Central memory CD8-positive, alpha-beta T cell (primary cell): Measurements from ENCODE around the gene MAGOH.

Experiments
- ATAC-seq: fragments of 150-1000 bp; cut with Tn5 transposase; replicated peaks from 2 replicates; pipeline ENCODE4 v1.10.0; 2022; ENCODE audit warnings: mild to moderate bottlenecking, moderate FRiP score, moderate number of reproducible peaks; ENCODE audit not compliant: poor library complexity, severe bottlenecking; ENCODE audit errors: extremely low read depth
- DNase-seq, 2 donors: peaks; one replicate each; pipeline ENCODE4 v3.0.0; 2021; ENCODE audit warnings: low spot score in 2 of 2
- H3K27ac Mint-ChIP-seq: one replicate; pipeline ENCODE4 v1.8.0; 2022; ENCODE audit warnings: low read depth, mild to moderate bottlenecking, moderate library complexity, mixed read lengths
- H3K27me3 Mint-ChIP-seq: one replicate; pipeline ENCODE4 v1.8.0; 2022; ENCODE audit warnings: mixed read lengths
- H3K36me3 Mint-ChIP-seq: one replicate; pipeline ENCODE4 v1.8.0; 2022; ENCODE audit warnings: mild to moderate bottlenecking, moderate library complexity, mixed read lengths; ENCODE audit not compliant: insufficient read depth
- H3K4me1 Mint-ChIP-seq: one replicate; pipeline ENCODE4 v1.8.0; 2022; ENCODE audit warnings: mixed read lengths
- H3K4me3 Mint-ChIP-seq: one replicate; pipeline ENCODE4 v1.8.0; 2022; ENCODE audit warnings: mild to moderate bottlenecking, moderate library complexity, mixed read lengths
- H3K9me3 Mint-ChIP-seq: one replicate; pipeline ENCODE4 v1.8.0; 2022; ENCODE audit warnings: mixed read lengths

The MAGOH gene

GRCh38 chr1:53276902-53277281, 38.6 kb upstream of the MAGOH start:
- DNase-seq: no peak
- Mint-ChIP-seq H3K36me3 (peaks cover 7% of the 10 kb centered on the region), H3K27ac (no peak overlapping the region), H3K9me3 (no peaks in the 10 kb centered on the region), H3K4me3 (no peak overlapping the region), H3K27me3 (no peaks in the 10 kb centered on the region), H3K4me1 (peaks cover 5% of the 10 kb centered on the region)
- no peak for ATAC-seq

- H3K36me3 Mint-ChIP-seq: peaks cover 7% of the 10 kb centered on the region
- H3K27me3 Mint-ChIP-seq: no peaks in the 10 kb centered on the region
- H3K4me3 Mint-ChIP-seq: no peak overlapping the region
Measured at GRCh38 chr1:53276153-53276901, 38.0 kb upstream of the MAGOH start.

GRCh38 chr1:53275566-53275965, 37.2 kb upstream of the MAGOH start:
- Mint-ChIP-seq H3K4me1 (peaks cover 5% of the 10 kb centered on the region), H3K4me3 (no peak overlapping the region), H3K36me3 (peaks cover 7% of the 10 kb centered on the region), H3K27me3 (no peaks in the 10 kb centered on the region), H3K9me3 (no peaks in the 10 kb centered on the region), H3K27ac (no peak overlapping the region)
- ATAC-seq (no peak), DNase-seq (no peak)

More at GRCh38 chr1:53276153-53276901, 38.0 kb upstream of the MAGOH start:
- ATAC-seq: no peak
- H3K27ac Mint-ChIP-seq: no peak overlapping the region
- no peaks in the 10 kb centered on the region for H3K9me3 Mint-ChIP-seq
- H3K4me1 Mint-ChIP-seq: peaks cover 5% of the 10 kb centered on the region
- DNase-seq: no peak

- H3K9me3 Mint-ChIP-seq: no peaks in the 10 kb centered on the region
- no peak overlapping the region for H3K27ac Mint-ChIP-seq
- no peaks in the 10 kb centered on the region for H3K27me3 Mint-ChIP-seq
- ATAC-seq: no peak
- H3K4me3 Mint-ChIP-seq: no peak overlapping the region
- peaks cover 5% of the 10 kb centered on the region for H3K4me1 Mint-ChIP-seq
- peaks cover 7% of the 10 kb centered on the region for H3K36me3 Mint-ChIP-seq
- DNase-seq: no peak
Measured at GRCh38 chr1:53274541-53275185, 36.3 kb upstream of the MAGOH start.

- H3K9me3 Mint-ChIP-seq: no peaks in the 10 kb centered on the region
- ATAC-seq (no peak), DNase-seq (no peak)
- H3K4me1 Mint-ChIP-seq: peaks cover 5% of the 10 kb centered on the region
- H3K4me3 Mint-ChIP-seq: no peak overlapping the region
- H3K36me3 Mint-ChIP-seq: peaks cover 7% of the 10 kb centered on the region
- no peak overlapping the region for H3K27ac Mint-ChIP-seq
- H3K27me3 Mint-ChIP-seq: no peaks in the 10 kb centered on the region
Measured at GRCh38 chr1:53274026-53274425, 35.7 kb upstream of the MAGOH start.

- Mint-ChIP-seq H3K4me3 (no peak overlapping the region), H3K9me3 (no peaks in the 10 kb centered on the region), H3K36me3 (peaks cover 7% of the 10 kb centered on the region), H3K27me3 (no peaks in the 10 kb centered on the region), H3K4me1 (peaks cover 5% of the 10 kb centered on the region), H3K27ac (no peak overlapping the region)
- ATAC-seq: no peak
- DNase-seq: no peak
Measured at GRCh38 chr1:53273526-53273925, 35.2 kb upstream of the MAGOH start.

GRCh38 chr1:53272349-53272748, 34.0 kb upstream of the MAGOH start:
- Mint-ChIP-seq H3K9me3 (no peaks in the 10 kb centered on the region), H3K36me3 (peaks cover 1% of the 10 kb centered on the region), H3K27ac (peak overlapping the region; percentile 13)

GRCh38 chr1:53271446-53272090, 33.2 kb upstream of the MAGOH start:
- Mint-ChIP-seq H3K4me1 (no peaks in the 10 kb centered on the region), H3K36me3 (peaks cover 2% of the 10 kb centered on the region), H3K4me3 (no peak overlapping the region), H3K27me3 (no peaks in the 10 kb centered on the region), H3K9me3 (no peaks in the 10 kb centered on the region), H3K27ac (peak overlapping the region; percentile 13)
- no peak for ATAC-seq
- no peak for DNase-seq

More at GRCh38 chr1:53272349-53272748, 34.0 kb upstream of the MAGOH start:
- ATAC-seq: no peak
- Mint-ChIP-seq H3K27me3 (no peaks in the 10 kb centered on the region), H3K4me1 (no peaks in the 10 kb centered on the region), H3K4me3 (no peak overlapping the region)
- no peak for DNase-seq

GRCh38 chr1:53270873-53271272, 32.6 kb upstream of the MAGOH start:
- no peak overlapping the region for H3K4me3 Mint-ChIP-seq
- no peaks in the 10 kb centered on the region for H3K27me3 Mint-ChIP-seq
- DNase-seq: no peak
- no peaks in the 10 kb centered on the region for H3K4me1 Mint-ChIP-seq
- H3K9me3 Mint-ChIP-seq: no peaks in the 10 kb centered on the region
- peaks cover 2% of the 10 kb centered on the region for H3K36me3 Mint-ChIP-seq
- no peak for ATAC-seq
- H3K27ac Mint-ChIP-seq: no peak overlapping the region

- ATAC-seq: no peak
- H3K27me3 Mint-ChIP-seq: no peaks in the 10 kb centered on the region
- no peaks in the 10 kb centered on the region for H3K4me1 Mint-ChIP-seq
- DNase-seq: no peak
- no peaks in the 10 kb centered on the region for H3K9me3 Mint-ChIP-seq
- peaks cover 2% of the 10 kb centered on the region for H3K36me3 Mint-ChIP-seq
- no peak overlapping the region for H3K27ac Mint-ChIP-seq
- no peak overlapping the region for H3K4me3 Mint-ChIP-seq
Measured at GRCh38 chr1:53270107-53270506, 31.8 kb upstream of the MAGOH start.

- DNase-seq (no peak), ATAC-seq (no peak)
- H3K27ac Mint-ChIP-seq: peak overlapping the region; percentile 13
- no peaks in the 10 kb centered on the region for H3K27me3 Mint-ChIP-seq
- peaks cover 2% of the 10 kb centered on the region for H3K36me3 Mint-ChIP-seq
- H3K9me3 Mint-ChIP-seq: no peaks in the 10 kb centered on the region
- no peaks in the 10 kb centered on the region for H3K4me1 Mint-ChIP-seq
- no peak overlapping the region for H3K4me3 Mint-ChIP-seq
Measured at GRCh38 chr1:53267761-53268160, 29.4 kb upstream of the MAGOH start.

- H3K27ac Mint-ChIP-seq: no peak overlapping the region
- H3K36me3 Mint-ChIP-seq: peaks cover 2% of the 10 kb centered on the region
- H3K27me3 Mint-ChIP-seq: no peaks in the 10 kb centered on the region
- no peaks in the 10 kb centered on the region for H3K9me3 Mint-ChIP-seq
- no peak overlapping the region for H3K4me3 Mint-ChIP-seq
- ATAC-seq: no peak
- no peaks in the 10 kb centered on the region for H3K4me1 Mint-ChIP-seq
- no peak for DNase-seq
Measured at GRCh38 chr1:53266038-53266437, 27.7 kb upstream of the MAGOH start.

GRCh38 chr1:53265581-53265980, 27.3 kb upstream of the MAGOH start:
- Mint-ChIP-seq H3K4me3 (no peak overlapping the region), H3K9me3 (no peaks in the 10 kb centered on the region), H3K4me1 (no peaks in the 10 kb centered on the region), H3K36me3 (peaks cover 2% of the 10 kb centered on the region), H3K27me3 (no peaks in the 10 kb centered on the region), H3K27ac (no peak overlapping the region)
- ATAC-seq (no peak), DNase-seq (no peak)
